Measurements from ENCODE around the gene TNNI2.

DNA sequence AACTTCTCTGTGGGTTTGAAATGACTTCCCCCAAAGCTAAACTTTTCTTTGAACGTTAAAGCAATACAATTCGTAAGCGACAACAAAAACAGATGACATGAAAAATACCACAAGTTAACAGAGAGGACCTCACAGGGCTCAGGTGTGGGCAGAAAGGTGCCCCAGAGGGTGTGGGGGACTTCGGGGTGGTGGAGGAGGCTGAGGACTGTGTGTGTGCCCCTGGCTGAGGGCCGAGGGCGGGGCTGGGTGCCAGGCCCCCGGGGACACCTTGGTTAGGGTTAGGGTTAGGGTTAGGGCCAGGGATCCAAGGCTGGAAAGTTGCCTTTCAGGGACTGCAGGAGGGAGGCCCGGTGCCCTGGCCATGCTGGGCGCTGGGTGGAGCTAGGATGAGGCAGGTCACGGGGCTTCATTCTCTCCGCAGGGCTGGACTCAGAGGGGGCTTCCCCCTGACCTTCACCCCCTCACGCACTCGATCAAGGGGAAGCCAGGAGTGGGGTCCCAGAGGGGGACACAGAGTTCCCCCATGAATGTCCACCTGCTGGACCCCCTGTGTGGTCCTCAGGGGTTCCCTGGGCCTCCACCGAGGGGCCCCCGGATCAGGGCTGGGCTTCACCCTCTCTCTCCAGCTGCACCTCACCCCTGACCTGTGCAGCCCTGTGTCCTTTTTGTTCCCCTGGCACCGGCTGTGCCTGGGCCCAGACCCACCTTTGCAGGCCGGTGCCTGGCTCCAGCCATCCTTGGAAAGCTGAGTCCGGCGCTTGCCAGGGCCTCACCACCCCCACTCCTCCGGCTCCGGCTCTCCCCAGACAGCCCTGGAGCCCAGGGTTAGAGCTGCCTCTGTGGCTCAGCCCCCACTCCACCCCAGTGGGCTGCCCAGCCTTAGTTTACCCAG, 7.0 kb downstream of the TNNI2 start:
- no peak for TF ChIP-seq CTCF (optimal IDR thresholded peaks at IDR 0.05 in 1 of 3, IDR thresholded peaks at IDR 0.05 in 1 of 3, conservative IDR thresholded peaks at IDR 0.05 in 1 of 3; ENCODE audit: extremely low read depth in 1 of 3, insufficient read depth in 2 of 3, low read length in 3 of 3)
- TF ChIP-seq EZH2 (IDR thresholded peaks at IDR 0.05; ENCODE audit: low read length): no peak
